NCI-H187 (cell line): ENCODE measurements around the gene ADAMTS7.
"Not testable (repeated sequence)": the region's sequence is repeated elsewhere in the genome, so short reads cannot be mapped to it uniquely, and the experiment has no call there.

Source experiments
- DNase-seq, 2 experiments: peaks; one replicate each; lab custom pipeline; 2025; lab: John Stamatoyannopoulos, UW

ADAMTS7 gene

GRCh38 chr15:78753751-78754535 is 57.3 kb downstream of the ADAMTS7 start:
- DNase-seq: not testable (repeated sequence)

- DNase-seq: not testable (repeated sequence)
Measured at GRCh38 chr15:78753359-78753659, 58.0 kb downstream of the ADAMTS7 start.

GRCh38 chr15:78752492-78753358 is 58.5 kb downstream of the ADAMTS7 start:
- DNase-seq: no peak

DNA sequence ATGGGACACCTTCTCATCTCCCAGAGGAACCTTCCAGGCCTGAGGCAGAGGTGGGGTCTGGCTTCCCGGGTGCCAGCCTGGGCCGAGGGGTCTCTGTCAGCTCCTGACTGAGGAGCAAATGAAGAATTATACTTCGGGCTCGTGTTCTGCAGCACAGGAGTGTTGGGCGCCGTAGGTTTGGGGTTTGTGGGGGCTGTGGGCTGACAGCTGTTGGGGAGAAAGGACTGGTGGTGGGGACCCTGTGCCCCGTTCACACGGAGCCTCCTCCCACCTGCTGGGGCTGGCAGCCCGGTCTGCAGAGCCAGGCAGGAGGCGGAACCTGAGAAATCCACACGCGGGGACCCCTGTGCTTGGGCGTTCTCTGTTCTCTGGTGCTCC is 59.7 kb downstream of the ADAMTS7 start:
- DNase-seq: no peak

- DNase-seq: peak; percentile 25 to 68
Measured at GRCh38 chr15:78750974-78751601, 60.2 kb downstream of the ADAMTS7 start.

DNA sequence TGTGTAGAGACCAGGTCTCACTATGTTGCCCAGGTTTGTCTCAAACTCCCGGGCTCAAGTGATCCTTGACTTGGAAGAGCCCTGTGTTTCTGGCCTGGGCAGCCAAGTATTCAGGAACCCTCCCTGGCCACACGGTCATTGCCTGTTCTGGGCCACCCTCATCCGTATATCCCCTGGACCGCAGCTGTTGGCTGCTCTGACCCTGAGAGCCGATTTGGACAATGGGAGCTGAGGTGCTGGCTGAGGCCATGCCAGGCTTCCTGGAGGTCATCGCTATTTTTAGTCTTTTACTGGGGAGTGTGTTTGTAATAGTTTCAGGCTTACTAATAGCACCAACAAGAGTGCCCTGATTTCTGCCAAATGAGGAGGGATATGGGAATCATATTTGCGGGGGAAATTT is 60.7 kb downstream of the ADAMTS7 start:
- DNase-seq: no peak

DNA sequence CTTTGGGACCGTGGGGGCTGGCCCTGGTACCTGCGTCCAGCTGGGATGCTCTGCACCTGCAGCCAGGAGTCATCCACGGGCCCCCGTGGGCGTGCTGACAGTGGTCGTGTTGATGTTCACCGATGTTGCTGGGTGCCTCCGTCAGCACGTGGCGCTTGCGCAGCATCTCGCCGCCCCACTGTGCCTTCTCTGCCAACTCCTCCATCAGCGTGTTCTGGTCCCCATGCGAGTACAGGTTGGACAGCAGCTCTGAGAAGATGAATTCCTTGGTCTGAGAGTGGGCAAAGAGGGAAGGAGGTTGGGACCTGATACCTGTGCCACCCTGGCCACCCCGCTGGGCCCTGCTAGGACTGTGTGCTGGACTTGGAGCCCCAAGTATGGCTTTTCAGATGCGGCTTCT is 61.4 kb downstream of the ADAMTS7 start:
- DNase-seq: no peak

DNA sequence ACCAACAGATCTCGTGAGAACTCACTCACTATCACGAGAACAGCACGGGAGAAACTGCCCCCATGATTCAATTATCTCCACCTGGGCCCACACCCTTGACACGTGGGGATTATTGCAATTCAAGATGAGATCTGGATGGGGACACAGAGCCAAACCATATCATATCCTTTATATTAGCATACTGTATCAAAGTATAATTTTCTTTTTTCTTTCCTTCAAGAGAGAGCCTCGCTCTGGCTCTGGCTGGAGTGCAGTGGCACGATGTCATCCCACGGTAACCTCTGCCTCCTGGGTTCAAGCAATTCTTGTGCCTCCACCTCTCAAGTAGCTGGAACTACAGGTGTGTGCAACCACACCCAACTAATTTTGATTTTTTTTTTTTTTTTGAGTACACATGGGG is 63.4 kb downstream of the ADAMTS7 start:
- not testable (repeated sequence) for DNase-seq

DNA sequence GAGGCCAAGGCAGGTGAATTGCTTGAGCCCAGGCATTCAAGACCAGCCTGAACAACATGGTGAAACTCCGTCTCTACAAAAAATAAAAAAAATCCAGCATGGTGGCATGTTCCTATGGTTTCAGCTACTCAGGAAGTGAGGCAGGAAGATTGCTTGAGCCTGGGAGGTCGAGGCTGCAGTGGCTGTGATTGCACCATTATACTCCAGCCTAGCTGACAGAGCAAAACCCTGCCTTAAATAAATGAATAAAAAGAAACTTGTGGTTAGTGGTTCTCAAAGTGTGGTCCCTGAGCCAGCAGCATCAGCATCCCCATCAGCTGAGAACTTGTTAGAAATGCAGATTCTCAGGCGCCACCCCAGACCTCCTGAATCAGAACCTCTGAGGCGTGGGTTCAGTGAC is 69.6 kb downstream of the ADAMTS7 start:
- not testable (repeated sequence) for DNase-seq

DNA sequence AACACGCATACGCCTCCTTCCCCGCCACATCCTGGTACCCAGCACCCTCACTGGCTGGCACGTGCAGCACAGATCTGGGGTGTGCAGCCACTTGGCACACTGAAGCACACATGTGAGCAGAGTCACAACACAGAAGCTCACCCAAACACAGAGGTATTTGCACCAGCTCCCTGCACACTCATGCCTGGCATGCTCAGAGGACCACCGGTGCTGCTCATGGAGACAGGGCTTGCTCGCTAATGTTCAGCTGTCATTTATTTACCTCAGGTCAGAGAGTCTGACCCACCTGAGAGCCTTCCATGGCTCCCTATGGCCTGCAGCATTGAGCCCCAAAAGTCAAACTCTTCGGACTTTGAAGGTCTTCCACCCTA is 70.4 kb downstream of the ADAMTS7 start:
- no peak for DNase-seq

GRCh38 chr15:78739996-78740903 is 71.0 kb downstream of the ADAMTS7 start:
- DNase-seq: no peak

DNA sequence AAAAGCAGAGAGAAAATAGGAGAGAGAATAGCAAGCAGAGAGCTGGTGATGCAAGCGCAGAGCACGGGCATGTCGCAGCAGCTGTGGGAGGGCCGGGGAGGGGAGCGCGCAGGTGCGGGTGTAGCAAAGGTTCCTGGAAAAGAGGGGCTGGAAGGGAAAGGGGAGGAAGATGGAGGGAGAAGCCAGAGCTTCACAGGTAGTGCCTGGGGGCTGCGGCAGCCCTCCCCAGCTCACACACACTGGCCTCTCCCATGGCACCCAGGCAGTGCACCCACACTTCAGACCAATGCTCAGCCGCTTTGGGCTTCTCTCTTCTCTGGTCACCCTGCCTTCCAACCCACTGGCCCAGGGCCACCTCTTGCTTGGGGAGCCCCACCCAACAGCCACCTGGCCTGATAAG is 72.1 kb downstream of the ADAMTS7 start:
- no peak for DNase-seq

GRCh38 chr15:78737931-78738558 is 73.2 kb downstream of the ADAMTS7 start:
- not testable (repeated sequence) for DNase-seq

DNA sequence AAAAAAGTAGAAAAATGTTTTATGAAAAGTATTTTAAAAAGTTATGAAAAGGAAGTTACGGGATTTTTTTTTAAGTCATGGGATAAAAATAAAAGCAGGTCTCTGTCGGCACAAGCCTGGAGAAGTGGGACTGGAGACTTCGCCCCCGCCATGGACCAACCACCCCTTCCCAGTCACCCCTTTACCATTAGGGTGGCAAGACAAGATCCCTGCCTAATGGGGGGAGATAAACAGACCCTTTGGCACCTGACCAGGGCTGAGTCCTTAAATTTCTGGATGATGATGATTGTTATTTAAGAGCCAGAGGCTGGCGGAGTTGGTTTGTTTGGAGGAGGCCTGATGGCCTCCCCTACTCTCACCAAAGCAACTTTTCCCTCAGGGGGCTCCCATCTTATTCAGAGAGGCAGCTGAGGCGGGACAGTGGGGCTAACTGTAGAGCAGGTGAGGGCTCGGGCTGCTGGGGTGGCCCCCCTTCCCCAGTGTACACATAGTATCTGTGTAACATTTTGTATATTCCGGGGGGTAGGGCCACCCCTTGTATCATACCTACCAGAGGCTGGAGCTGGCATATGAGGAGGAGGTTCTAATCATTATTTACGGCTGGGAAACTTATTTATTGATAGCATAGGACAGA is 74.0 kb downstream of the ADAMTS7 start:
- DNase-seq: no peak

GRCh38 chr15:78736286-78736685 is 75.0 kb downstream of the ADAMTS7 start:
- not testable (repeated sequence) for DNase-seq

DNA sequence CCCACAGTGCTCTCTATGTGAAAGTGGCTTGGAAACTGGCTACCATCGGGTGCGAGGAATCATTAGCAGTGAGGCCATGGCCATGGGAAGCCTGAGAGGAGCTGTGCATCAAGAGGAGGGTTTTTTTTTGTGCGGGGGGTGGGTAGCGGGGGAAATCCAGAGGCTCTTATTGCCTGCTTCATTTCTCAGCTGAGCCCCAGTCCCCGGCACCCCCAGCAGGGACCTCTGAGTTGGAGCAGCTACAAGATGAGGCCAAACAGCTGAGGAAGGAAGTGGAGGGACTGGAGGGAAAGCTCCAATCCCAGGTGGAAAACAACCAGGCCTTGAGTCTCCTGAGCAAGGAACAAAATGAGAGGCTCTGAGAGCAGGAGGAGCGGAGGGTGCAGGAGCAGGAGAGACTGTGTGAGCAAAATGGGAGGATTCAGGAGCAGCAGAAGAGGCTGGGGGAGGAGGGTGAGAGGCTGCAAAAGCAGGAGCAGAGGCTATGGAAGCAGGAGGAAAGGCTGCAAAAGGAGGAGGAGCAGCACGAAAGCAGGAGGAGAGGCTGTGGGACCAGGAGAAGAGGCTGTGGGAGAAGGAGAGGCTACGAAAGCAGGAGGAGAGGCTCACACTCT is 76.7 kb downstream of the ADAMTS7 start:
- DNase-seq: no peak

DNA sequence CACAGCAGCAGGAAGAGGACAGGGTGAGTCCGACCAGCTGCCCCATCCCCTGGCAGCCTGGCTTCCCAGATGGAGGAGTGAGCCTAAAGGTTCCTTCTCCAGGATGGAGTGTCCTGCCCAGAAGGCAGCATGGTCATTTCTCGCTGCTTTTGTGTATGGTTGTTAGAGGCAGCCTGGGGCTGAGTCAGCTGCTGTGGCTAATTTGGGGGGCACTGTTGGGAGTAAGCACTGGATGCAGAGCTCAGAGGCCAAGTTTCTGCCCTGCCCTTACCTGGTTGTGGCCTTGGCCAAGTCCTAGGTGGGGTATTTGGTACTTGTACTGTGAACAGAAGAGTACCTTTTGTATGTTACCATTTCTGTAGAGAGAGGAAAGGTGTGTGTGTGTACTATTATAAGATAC is 78.6 kb downstream of the ADAMTS7 start:
- no peak for DNase-seq

- no peak for DNase-seq
Measured at GRCh38 chr15:78730955-78731354, 80.3 kb downstream of the ADAMTS7 start.

DNA sequence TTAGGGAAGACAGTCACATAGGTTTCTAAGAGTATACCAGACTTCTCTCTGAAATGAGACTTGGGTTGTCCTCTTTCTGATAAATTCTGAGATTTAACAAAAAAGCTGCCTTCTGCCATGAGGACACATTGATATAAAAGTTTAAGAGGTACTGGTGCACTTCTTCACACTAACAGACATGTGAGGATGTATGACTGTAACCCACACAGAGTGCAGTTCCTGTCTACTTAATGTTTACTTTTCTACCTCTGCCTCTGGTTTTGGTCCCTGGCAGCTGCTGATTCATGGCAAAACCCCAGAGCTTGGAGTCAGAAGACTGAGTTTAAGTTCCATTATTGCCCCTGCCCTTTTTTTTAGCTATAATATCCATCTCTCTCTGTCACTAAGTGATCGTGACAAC is 82.8 kb downstream of the ADAMTS7 start:
- not testable (repeated sequence) for DNase-seq

- no peak for DNase-seq
Measured at GRCh38 chr15:78727561-78727960, 83.7 kb downstream of the ADAMTS7 start.
